HEK293 (cell line): Measurements from ENCODE around the gene PFKL.

Experiments used
- CTCF ChIA-PET: fragments of 350-600 bp; formaldehyde crosslinking; extraction: SDS; loops from one replicate; lab custom pipeline; 2021; ENCODE audit warnings: antibody characterized with exemption; lab: Yijun Ruan, JAX
- POLR2A ChIA-PET: fragments of 300-600 bp; formaldehyde crosslinking; extraction: SDS; loops from one replicate; lab custom pipeline; 2020; ENCODE audit warnings: antibody characterized with exemption, inconsistent platforms; lab: Yijun Ruan, JAX
- H3K27ac ChIP-seq: fragments of 200-500 bp; sonication (Bioruptor generic); 2 replicates; pipeline ENCODE4 v1.5.1; 2014; ENCODE audit warnings: low read depth, low read length, control low read depth, inconsistent platforms; ENCODE audit errors: extremely low read depth
- H3K36me3 ChIP-seq, 2 experiments: fragments of 200-500 bp in 1 of 2; sonication (Bioruptor generic) in 1 of 2; 1 replicate in 1 of 2; 2 replicates in 1 of 2; pipeline ENCODE4 v1.5.1; 2014 to 2017; ENCODE audit warnings: inconsistent platforms in 2 of 2, low read length in 2 of 2; ENCODE audit not compliant: control insufficient read depth in 2 of 2, insufficient read depth in 1 of 2
- H3K4me1 ChIP-seq: fragments of 200-500 bp; sonication (Bioruptor generic); 2 replicates; pipeline ENCODE4 v1.5.1; 2014; ENCODE audit warnings: mild to moderate bottlenecking, low read length, inconsistent platforms; ENCODE audit not compliant: control insufficient read depth, insufficient read depth
- H3K4me3 ChIP-seq: 2 replicates; pipeline ENCODE4 v1.5.1; 2011; ENCODE audit warnings: low read depth, mild to moderate bottlenecking, control low read depth, low read length, moderate library complexity
- H3K9me3 ChIP-seq: fragments of 200-500 bp; sonication (Bioruptor generic); 2 replicates; pipeline ENCODE4 v1.5.1; 2014; ENCODE audit warnings: low read depth, low read length, inconsistent platforms; ENCODE audit not compliant: control insufficient read depth, insufficient read depth
- FEZF1 ChIP-seq: fragments of 450-650 bp; formaldehyde crosslinking; IDR thresholded peaks from 2 replicates; pipeline ENCODE4 v1.5.1; 2016; ENCODE audit warnings: missing biosample characterization, missing genetic modification characterization
- KLF9 ChIP-seq: fragments of 450-650 bp; formaldehyde crosslinking; IDR thresholded peaks from 2 replicates; pipeline ENCODE4 v1.5.1; 2016; ENCODE audit warnings: missing biosample characterization, missing genetic modification characterization, low read depth
- SCRT1 ChIP-seq: fragments of 450-650 bp; formaldehyde crosslinking; IDR thresholded peaks from 2 replicates; pipeline ENCODE4 v1.5.1; 2016; ENCODE audit warnings: missing biosample characterization, missing genetic modification characterization, borderline replicate concordance
- TCF7L2 ChIP-seq: IDR thresholded peaks from 2 replicates; pipeline ENCODE4 v1.6.1; 2011; ENCODE audit warnings: low read depth, mild to moderate bottlenecking, inconsistent platforms, low read length, moderate library complexity, borderline replicate concordance
- ZBTB1 ChIP-seq: fragments of 450-650 bp; formaldehyde crosslinking; IDR thresholded peaks from 2 replicates; pipeline ENCODE4 v1.5.1; 2016; ENCODE audit warnings: missing biosample characterization, missing genetic modification characterization
- ZBTB20 ChIP-seq: fragments of 450-650 bp; formaldehyde crosslinking; IDR thresholded peaks from 2 replicates; pipeline ENCODE4 v1.5.1; 2016; ENCODE audit warnings: missing biosample characterization, missing genetic modification characterization
- ZFP69B ChIP-seq: fragments of 450-650 bp; formaldehyde crosslinking; IDR thresholded peaks from 2 replicates; pipeline ENCODE4 v1.5.1; 2016; ENCODE audit warnings: missing biosample characterization, missing genetic modification characterization
- ZNF211 ChIP-seq: fragments of 450-650 bp; formaldehyde crosslinking; IDR thresholded peaks from 2 replicates; pipeline ENCODE4 v1.5.1; 2016; ENCODE audit warnings: low read depth, missing biosample characterization, missing genetic modification characterization
- ZNF221 ChIP-seq: fragments of 450-650 bp; formaldehyde crosslinking; IDR thresholded peaks from 2 replicates; pipeline ENCODE4 v1.5.1; 2017; ENCODE audit warnings: missing biosample characterization, missing genetic modification characterization, borderline replicate concordance
- ZNF239 ChIP-seq: fragments of 450-650 bp; formaldehyde crosslinking; IDR thresholded peaks from 2 replicates; pipeline ENCODE4 v1.5.1; 2016; ENCODE audit warnings: missing biosample characterization, missing genetic modification characterization
- ZNF24 ChIP-seq: fragments of 450-650 bp; formaldehyde crosslinking; IDR thresholded peaks from 2 replicates; pipeline ENCODE4 v1.5.1; 2016; ENCODE audit warnings: missing biosample characterization, missing genetic modification characterization
- ZNF354C ChIP-seq: fragments of 450-650 bp; formaldehyde crosslinking; IDR thresholded peaks from 2 replicates; pipeline ENCODE4 v1.5.1; 2016; ENCODE audit warnings: missing biosample characterization, missing genetic modification characterization, low read depth, borderline replicate concordance
- ZNF366 ChIP-seq: fragments of 450-650 bp; formaldehyde crosslinking; conservative IDR thresholded peaks from 2 replicates; pipeline ENCODE4 v1.5.1; 2016; ENCODE audit warnings: missing biosample characterization, missing genetic modification characterization
- ZNF473 ChIP-seq: fragments of 450-650 bp; formaldehyde crosslinking; IDR thresholded peaks from 2 replicates; pipeline ENCODE4 v1.5.1; 2017; ENCODE audit warnings: missing biosample characterization, missing genetic modification characterization
- ZNF544 ChIP-seq: fragments of 450-650 bp; formaldehyde crosslinking; IDR thresholded peaks from 2 replicates; pipeline ENCODE4 v1.5.0; 2017; ENCODE audit warnings: missing biosample characterization, missing genetic modification characterization
- ZNF560 ChIP-seq: fragments of 450-650 bp; formaldehyde crosslinking; IDR thresholded peaks from 2 replicates; pipeline ENCODE4 v1.5.1; 2017; ENCODE audit warnings: missing biosample characterization, missing genetic modification characterization, borderline replicate concordance
- TF ChIP-seq, protein P1 (sequence below): fragments of 450-650 bp; formaldehyde crosslinking; IDR thresholded peaks from 2 replicates; pipeline ENCODE4 v1.5.1; 2016; ENCODE audit warnings: missing biosample characterization, missing genetic modification characterization
- TF ChIP-seq, protein P2 (sequence below): fragments of 450-650 bp; formaldehyde crosslinking; IDR thresholded peaks from 2 replicates; pipeline ENCODE4 v1.5.1; 2016; ENCODE audit warnings: missing biosample characterization, missing genetic modification characterization
- TF ChIP-seq, protein P3 (sequence below): fragments of 450-650 bp; IDR thresholded peaks from 2 replicates; pipeline ENCODE4 v1.5.1; 2018; ENCODE audit warnings: missing biosample characterization, missing genetic modification characterization
- TF ChIP-seq, protein P4 (sequence below): fragments of 450-650 bp; formaldehyde crosslinking; IDR thresholded peaks from 2 replicates; pipeline ENCODE4 v1.5.1; 2016; ENCODE audit warnings: missing biosample characterization, missing genetic modification characterization

Gene PFKL

DNA sequence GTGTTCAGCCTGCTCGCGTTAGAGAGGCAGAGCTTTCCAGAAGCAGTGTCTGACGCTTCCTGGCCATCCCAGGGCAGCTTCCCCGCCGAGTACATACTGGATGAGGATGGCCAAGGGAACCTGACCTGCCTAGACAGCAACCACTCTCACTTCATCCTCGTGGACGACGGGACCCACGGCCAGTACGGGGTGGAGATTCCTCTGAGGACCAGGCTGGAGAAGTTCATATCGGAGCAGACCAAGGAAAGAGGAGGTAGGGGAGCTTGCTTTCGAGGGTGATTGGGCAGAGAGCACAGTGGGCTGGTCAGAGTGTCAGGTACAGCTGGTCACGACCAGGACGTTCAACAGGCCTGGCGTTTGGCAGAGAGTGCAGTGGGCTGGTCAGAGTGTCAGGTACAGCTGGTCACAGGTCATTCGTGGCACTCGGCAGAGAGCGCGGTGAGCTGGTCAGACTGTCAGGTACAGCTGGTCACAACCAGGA lies 75.9 kb downstream of the PFKL start:
- Histone ChIP-seq H3K4me1 (no peaks in the 10 kb centered on the region), H3K4me3 (no peak overlapping the region), H3K9me3 (no peaks in the 10 kb centered on the region), H3K27ac (no peak overlapping the region), H3K36me3 (no peaks in the 10 kb centered on the region)
- ChIA-PET CTCF (interaction anchor here (0.6 kb wide), 1 partner anchor 134 kb away, joined by 3 read pairs; no protein-coding TSS in a partner anchor), POLR2A (no interaction called here)
- no peak for TF ChIP-seq ZNF473 (tag by site-specific recombination)
- no peak for TF ChIP-seq ZFP69B (tag by site-specific recombination)
- TF ChIP-seq, protein P1, sequence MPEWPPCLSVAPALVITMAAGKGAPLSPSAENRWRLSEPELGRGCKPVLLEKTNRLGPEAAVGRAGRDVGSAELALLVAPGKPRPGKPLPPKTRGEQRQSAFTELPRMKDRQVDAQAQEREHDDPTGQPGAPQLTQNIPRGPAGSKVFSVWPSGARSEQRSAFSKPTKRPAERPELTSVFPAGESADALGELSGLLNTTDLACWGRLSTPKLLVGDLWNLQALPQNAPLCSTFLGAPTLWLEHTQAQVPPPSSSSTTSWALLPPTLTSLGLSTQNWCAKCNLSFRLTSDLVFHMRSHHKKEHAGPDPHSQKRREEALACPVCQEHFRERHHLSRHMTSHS = no peak
- TF ChIP-seq, protein P2, sequence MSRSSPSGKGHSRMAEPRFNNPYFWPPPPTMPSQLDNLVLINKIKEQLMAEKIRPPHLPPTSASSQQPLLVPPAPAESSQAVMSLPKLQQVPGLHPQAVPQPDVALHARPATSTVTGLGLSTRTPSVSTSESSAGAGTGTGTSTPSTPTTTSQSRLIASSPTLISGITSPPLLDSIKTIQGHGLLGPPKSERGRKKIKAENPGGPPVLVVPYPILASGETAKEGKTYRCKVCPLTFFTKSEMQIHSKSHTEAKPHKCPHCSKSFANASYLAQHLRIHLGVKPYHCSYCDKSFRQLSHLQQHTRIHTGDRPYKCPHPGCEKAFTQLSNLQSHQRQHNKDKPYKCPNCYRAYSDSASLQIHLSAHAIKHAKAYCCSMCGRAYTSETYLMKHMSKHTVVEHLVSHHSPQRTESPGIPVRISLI (tag by site-specific recombination) = no peak
- no peak for TF ChIP-seq ZBTB20 (tag by site-specific recombination)
- TF ChIP-seq FEZF1 (tag by site-specific recombination) = no peak
- TF ChIP-seq TCF7L2 = no peak
- TF ChIP-seq SCRT1 (tag by site-specific recombination) = no peak

DNA sequence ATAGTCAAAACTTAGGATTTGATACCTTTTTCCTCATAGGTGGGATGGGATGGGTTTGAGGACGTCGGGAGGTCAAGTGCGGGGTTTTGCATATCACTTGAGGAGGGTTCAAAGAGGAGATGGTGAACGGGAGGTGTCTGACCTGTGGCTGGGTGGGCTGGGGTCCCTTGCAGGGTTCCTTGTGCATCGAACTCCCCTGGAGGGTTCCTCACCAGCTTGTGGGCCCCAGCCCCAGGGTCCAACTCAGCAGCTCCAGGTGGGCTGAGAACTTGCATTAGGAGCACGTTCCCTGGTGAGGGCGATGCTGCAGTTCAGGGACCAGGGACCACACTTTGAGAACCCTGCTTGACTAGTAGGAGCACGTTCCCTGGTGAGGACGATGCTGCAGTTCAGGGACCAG lies 76.8 kb downstream of the PFKL start:
- H3K27ac ChIP-seq = no peak overlapping the region

More for the DNA sequence above, 76.8 kb downstream of the PFKL start:
- Histone ChIP-seq H3K9me3 (no peaks in the 10 kb centered on the region), H3K4me3 (no peak overlapping the region), H3K36me3 (no peaks in the 10 kb centered on the region), H3K4me1 (no peaks in the 10 kb centered on the region)
- ChIA-PET CTCF (interaction anchor here (0.5 to 1.0 kb wide), 4 partner anchors 16 to 283 kb away, joined by 3 to 4 read pairs (median 3); no protein-coding TSS in a partner anchor), POLR2A (no interaction called here)
- TF ChIP-seq ZNF366 (tag by site-specific recombination) (no peak), ZNF354C (tag by site-specific recombination) (no peak), ZNF239 (tag by site-specific recombination) (no peak), ZNF544 (tag by site-specific recombination) (no peak), ZNF560 (no peak), ZBTB1 (tag by site-specific recombination) (no peak), ZNF211 (tag by site-specific recombination) (no peak), ZNF24 (tag by site-specific recombination) (no peak), KLF9 (tag by site-specific recombination) (no peak), ZNF221 (no peak)
- TF ChIP-seq, protein P3, sequence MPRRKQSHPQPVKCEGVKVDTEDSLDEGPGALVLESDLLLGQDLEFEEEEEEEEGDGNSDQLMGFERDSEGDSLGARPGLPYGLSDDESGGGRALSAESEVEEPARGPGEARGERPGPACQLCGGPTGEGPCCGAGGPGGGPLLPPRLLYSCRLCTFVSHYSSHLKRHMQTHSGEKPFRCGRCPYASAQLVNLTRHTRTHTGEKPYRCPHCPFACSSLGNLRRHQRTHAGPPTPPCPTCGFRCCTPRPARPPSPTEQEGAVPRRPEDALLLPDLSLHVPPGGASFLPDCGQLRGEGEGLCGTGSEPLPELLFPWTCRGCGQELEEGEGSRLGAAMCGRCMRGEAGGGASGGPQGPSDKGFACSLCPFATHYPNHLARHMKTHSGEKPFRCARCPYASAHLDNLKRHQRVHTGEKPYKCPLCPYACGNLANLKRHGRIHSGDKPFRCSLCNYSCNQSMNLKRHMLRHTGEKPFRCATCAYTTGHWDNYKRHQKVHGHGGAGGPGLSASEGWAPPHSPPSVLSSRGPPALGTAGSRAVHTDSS = no peak
- TF ChIP-seq, protein P4, sequence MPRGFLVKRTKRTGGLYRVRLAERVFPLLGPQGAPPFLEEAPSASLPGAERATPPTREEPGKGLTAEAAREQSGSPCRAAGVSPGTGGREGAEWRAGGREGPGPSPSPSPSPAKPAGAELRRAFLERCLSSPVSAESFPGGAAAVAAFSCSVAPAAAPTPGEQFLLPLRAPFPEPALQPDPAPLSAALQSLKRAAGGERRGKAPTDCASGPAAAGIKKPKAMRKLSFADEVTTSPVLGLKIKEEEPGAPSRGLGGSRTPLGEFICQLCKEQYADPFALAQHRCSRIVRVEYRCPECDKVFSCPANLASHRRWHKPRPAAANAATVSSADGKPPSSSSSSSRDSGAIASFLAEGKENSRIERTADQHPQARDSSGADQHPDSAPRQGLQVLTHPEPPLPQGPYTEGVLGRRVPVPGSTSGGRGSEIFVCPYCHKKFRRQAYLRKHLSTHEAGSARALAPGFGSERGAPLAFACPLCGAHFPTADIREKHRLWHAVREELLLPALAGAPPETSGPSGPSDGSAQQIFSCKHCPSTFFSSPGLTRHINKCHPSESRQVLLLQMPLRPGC = no peak
